ENCODE data around the gene DISC1.

DISC1 gene

DNA sequence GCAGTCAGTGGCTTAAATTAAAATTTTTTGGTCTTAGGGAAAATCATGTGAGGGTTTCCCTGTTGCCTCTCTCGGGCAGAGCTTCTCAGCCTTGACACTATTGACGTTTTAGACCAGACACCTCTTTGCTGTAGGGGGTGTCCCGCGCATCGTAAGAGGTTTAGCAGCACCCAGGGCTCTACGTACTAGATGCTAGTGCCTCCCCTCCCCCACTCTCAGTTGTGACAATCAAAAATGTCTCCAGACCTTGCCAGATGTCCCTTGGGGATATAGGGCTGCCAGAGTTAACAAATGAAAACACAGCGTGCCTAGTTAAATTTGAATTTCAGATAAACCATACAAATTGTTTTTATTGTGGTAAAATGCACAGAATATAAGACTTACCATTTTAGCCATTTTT is 293.3 kb downstream of the DISC1 start:
- TF ChIP-seq, protein P1, sequence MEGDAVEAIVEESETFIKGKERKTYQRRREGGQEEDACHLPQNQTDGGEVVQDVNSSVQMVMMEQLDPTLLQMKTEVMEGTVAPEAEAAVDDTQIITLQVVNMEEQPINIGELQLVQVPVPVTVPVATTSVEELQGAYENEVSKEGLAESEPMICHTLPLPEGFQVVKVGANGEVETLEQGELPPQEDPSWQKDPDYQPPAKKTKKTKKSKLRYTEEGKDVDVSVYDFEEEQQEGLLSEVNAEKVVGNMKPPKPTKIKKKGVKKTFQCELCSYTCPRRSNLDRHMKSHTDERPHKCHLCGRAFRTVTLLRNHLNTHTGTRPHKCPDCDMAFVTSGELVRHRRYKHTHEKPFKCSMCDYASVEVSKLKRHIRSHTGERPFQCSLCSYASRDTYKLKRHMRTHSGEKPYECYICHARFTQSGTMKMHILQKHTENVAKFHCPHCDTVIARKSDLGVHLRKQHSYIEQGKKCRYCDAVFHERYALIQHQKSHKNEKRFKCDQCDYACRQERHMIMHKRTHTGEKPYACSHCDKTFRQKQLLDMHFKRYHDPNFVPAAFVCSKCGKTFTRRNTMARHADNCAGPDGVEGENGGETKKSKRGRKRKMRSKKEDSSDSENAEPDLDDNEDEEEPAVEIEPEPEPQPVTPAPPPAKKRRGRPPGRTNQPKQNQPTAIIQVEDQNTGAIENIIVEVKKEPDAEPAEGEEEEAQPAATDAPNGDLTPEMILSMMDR (IDR thresholded peaks at IDR 0.05; ENCODE audit: insufficient read depth, missing control alignments), result no peak
- no peak for DNase-seq (ENCODE audit: insufficient read length, low spot score)

DNA sequence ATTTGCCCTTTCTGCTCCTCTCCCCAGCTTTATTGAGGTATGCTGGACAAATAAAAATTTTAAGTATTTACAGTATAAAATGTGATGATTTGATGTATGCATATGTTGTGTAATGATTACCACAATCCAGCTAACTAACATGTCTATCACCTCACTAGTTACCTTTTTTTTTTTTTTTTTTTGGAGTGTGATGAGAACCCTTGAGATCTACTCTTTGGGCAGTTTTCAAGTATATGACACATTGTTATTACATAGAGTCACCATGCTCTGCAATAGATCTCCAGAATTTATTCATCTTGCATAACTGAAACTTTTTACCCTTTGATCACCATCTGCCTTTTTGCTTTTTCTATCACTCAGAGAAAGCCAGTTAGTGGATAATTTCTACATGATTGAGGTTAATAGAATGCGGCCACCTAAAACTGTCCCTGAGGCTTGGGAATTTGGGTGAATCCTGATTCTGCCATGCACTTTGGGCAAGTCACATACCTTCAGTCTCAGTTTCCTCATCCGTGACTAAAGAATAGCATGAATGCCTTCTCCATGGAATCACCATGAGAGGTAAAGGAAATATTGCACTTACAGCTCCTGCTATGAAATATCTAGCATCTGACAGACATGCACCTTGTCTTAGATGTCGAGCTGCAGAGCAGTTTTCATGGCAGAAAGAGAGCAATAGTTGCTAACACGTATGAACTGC is 295.2 kb downstream of the DISC1 start:
- TF ChIP-seq, protein P1 (IDR thresholded peaks at IDR 0.05; ENCODE audit: insufficient read depth, missing control alignments), result no peak
- no peak for FAIRE-seq

More for the DNA sequence above, 293.3 kb downstream of the DISC1 start:
- FAIRE-seq, result no peak

DNA sequence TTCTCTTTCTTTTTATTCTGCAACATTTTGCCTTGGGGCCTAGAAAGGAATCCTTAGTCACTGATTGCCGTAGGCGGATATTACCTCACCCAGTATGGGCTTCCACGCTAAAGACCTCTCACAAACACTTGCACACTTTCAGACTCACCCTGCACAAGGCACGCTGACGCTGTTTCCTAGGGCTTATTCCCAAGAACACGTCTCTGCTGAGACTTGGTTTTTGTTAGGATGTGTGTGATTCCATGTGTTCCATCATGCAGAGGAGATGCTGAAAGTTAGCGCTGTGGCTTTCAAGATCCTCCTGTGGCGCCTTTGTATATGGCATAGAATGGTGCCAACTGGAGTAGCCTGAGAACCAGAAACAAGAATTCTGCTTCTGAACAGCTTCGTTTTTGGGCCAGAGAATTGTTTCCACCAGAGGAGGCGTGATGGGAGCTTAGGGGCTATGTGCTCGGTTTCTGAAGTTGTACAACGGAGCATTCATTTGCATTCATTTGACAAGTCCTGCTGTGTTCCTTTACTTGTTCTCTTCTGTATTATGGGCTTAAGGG is 297.0 kb downstream of the DISC1 start:
- no peak for FAIRE-seq
- no peak for DNase-seq (ENCODE audit: insufficient read length, low spot score)
- TF ChIP-seq, protein P1 (IDR thresholded peaks at IDR 0.05; ENCODE audit: insufficient read depth, missing control alignments), result no peak

More for the DNA sequence above, 295.2 kb downstream of the DISC1 start:
- no peak for DNase-seq (ENCODE audit: insufficient read length, low spot score)

DNA sequence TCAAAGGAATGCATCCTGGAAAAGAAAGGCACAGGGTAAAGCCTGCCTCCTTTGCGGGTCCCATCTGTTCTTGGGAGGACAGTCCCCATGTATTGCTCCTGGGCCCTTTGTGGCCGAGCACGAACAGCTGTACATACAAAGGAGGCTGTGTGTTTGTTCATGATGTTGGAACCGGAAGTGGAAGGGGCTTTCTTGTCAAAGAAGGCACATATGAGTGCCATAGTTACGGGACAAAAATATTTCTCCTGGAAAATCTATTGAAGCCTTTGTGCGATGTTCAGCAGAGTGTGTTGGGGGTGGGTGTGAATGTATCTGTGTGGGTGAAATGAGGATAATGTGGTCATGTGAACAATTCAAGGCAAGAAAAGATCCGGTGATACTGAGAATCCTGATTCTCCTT is 297.6 kb downstream of the DISC1 start:
- FAIRE-seq (no peak), DNase-seq (ENCODE audit: insufficient read length, low spot score) (no peak)
- TF ChIP-seq, protein P1 (IDR thresholded peaks at IDR 0.05; ENCODE audit: insufficient read depth, missing control alignments), result no peak

DNA sequence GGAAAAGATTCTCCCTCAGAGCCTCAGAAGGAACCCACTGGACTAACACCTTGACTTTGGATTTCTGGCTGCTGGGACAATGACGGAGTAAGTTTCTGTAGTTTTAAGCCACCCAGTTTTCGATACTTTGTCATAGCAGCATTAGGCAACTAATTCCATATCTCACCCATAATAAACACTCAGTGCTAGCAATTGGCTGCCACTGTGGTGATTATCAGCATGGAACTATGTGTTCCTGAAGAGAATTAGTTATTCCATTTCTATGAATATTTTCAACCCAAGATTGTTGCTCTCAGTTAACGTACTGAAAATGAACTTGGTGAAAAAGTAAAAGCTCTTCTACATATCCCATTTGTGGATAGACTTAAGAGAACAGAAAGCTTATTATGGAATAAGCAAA is 299.3 kb downstream of the DISC1 start:
- TF ChIP-seq, protein P1 (IDR thresholded peaks at IDR 0.05; ENCODE audit: insufficient read depth, missing control alignments), result no peak
- DNase-seq (ENCODE audit: insufficient read length, low spot score) (no peak), FAIRE-seq (peak; percentile 29)

DNA sequence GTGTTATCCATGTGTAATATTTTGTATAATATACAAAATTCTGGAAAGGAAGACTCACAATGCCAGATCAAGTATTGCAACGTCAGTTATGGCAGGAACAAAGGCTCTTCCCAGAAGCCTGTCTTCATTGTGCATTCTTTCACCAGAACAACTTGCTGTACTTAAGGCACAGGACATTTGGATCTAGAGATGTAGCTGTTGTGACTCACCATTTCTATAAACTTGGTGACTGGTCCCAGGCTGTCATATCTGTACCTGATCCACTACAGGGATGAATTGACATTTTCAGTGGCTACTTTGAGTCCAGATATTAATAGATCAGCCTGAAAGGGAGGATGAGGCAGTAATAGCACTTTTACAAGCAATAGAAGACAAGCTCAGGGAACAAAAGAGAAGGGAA is 299.8 kb downstream of the DISC1 start:
- TF ChIP-seq, protein P1 (IDR thresholded peaks at IDR 0.05; ENCODE audit: insufficient read depth, missing control alignments), result no peak
- no peak for DNase-seq (ENCODE audit: insufficient read length, low spot score)
- no peak for FAIRE-seq

DNA sequence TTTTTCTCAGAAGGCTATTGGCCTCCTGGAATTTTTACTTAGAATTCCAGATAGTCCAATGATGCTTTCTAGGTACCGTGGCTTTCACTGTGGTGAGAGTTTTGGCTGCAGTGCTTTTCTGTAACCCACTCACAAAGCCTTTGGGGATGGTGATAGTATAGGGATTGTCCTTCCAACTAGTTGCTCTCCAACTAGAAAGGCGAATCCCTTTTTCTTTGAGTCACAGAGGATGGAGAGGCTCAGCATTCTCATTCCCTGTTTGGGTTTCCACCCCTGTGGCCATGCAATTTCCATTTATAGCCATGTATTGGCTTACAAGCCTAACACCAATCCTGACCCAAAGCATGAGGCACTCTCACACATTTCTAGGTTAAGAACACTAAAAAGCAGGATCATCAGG is 300.3 kb downstream of the DISC1 start:
- FAIRE-seq (no peak), DNase-seq (ENCODE audit: insufficient read length, low spot score) (no peak)
- TF ChIP-seq, protein P1 (IDR thresholded peaks at IDR 0.05; ENCODE audit: insufficient read depth, missing control alignments), result no peak

Data from D721Med (cell line).